Hepatocyte (in vitro differentiated cells): ENCODE results near the gene ZBTB33. TPM values are rescaled to one million over a fixed set of nuclear protein-coding genes. Genes with fewer than 3 reads are reported as not detected.

Experiments used
- DNase-seq: peaks from one replicate; pipeline ENCODE4 v3.0.0-alpha.2; 2016; ENCODE audit warnings: low spot score
- H2AFZ ChIP-seq: fragments of 200-600 bp; sonication (generic); 2 replicates; pipeline ENCODE4 v1.6.0; 2016; ENCODE audit warnings: antibody characterized with exemption, mild to moderate bottlenecking
- H3K27ac ChIP-seq: fragments of 200-600 bp; sonication (generic); 2 replicates; pipeline ENCODE4 v1.5.1; 2016; ENCODE audit warnings: mild to moderate bottlenecking
- H3K27me3 ChIP-seq: fragments of 200-600 bp; sonication (generic); 2 replicates; pipeline ENCODE4 v1.6.1; 2016
- H3K36me3 ChIP-seq: fragments of 200-600 bp; sonication (generic); replicated peaks from 2 replicates; pipeline ENCODE4 v1.5.1; 2016; ENCODE audit warnings: low read depth; ENCODE audit not compliant: insufficient read depth
- H3K4me1 ChIP-seq: fragments of 200-600 bp; sonication (generic); 2 replicates; pipeline ENCODE4 v1.5.1; 2016; ENCODE audit warnings: mild to moderate bottlenecking, moderate library complexity; ENCODE audit not compliant: insufficient read depth
- H3K4me2 ChIP-seq: fragments of 200-600 bp; sonication (generic); 2 replicates; pipeline ENCODE4 v1.6.0; 2016
- H3K4me3 ChIP-seq: fragments of 200-600 bp; sonication (generic); 2 replicates; pipeline ENCODE4 v1.5.1; 2016; ENCODE audit warnings: mild to moderate bottlenecking
- H3K79me2 ChIP-seq: fragments of 200-600 bp; sonication (generic); 2 replicates; pipeline ENCODE4 v1.6.0; 2017; ENCODE audit warnings: mild to moderate bottlenecking
- H3K9me2 ChIP-seq: fragments of 200-600 bp; sonication (generic); replicated peaks from 2 replicates; pipeline ENCODE4 v1.6.0; 2017; ENCODE audit warnings: mild to moderate bottlenecking; ENCODE audit not compliant: insufficient read depth
- H3K9me3 ChIP-seq: fragments of 200-600 bp; sonication (generic); 2 replicates; pipeline ENCODE4 v1.5.1; 2016; ENCODE audit warnings: low read depth, mild to moderate bottlenecking
- H4K20me1 ChIP-seq: fragments of 200-600 bp; sonication (generic); 2 replicates; pipeline ENCODE4 v1.6.0; 2016; ENCODE audit warnings: mild to moderate bottlenecking; ENCODE audit not compliant: insufficient read depth, poor library complexity, severe bottlenecking
- CTCF ChIP-seq: fragments of 200-600 bp; sonication (generic); IDR thresholded peaks from 2 replicates; pipeline ENCODE4 v1.5.1; 2016; ENCODE audit warnings: antibody characterized with exemption, mild to moderate bottlenecking; ENCODE audit not compliant: poor library complexity
- EZH2 ChIP-seq: fragments of 200-600 bp; sonication (generic); IDR thresholded peaks from 2 replicates; pipeline ENCODE4 v1.6.1; 2016; ENCODE audit warnings: antibody characterized with exemption, mild to moderate bottlenecking, borderline replicate concordance
- EZH2phosphoT487 ChIP-seq: fragments of 200-600 bp; sonication (generic); IDR thresholded peaks from one replicate; pipeline ENCODE4 v1.6.1; 2018; ENCODE audit warnings: antibody characterized with exemption, mild to moderate bottlenecking, low read depth, moderate library complexity; ENCODE audit not compliant: unreplicated experiment, severe bottlenecking
- WGBS: methylation state at CpG from one replicate; pipeline ENCODE4 v1.1.6; 2016; ENCODE audit warnings: low lambda C conversion rate; ENCODE audit errors: missing lambda C conversion rate; 5-methylcytosine and 5-hydroxymethylcytosine counted together
- polyA plus RNA-seq: library from polyadenylated mRNA; unstranded; fragments of >200 nt; fragmentation: Nextera tagmentation; extraction: Ambion mirVana; gene quantifications from 2 replicates; pipeline ENCODE4 v1.2.1, GENCODE V29; 2016
- total RNA-seq: library from RNA; depleted of rRNA; stranded (reverse); fragments of >200 nt; gene quantifications from 2 replicates; pipeline ENCODE4 v1.2.3, GENCODE V29; 2014

ZBTB33 gene
- total and polyA plus RNA-seq, 2 experiments from 2014 or later: 5.5 to 25.2 TPM

- Histone ChIP-seq H3K36me3 (no peaks in the 10 kb centered on the region), H3K4me2 (no peak overlapping the region), H3K9me2 (no peaks in the 10 kb centered on the region), H2AFZ (no peak overlapping the region), H3K79me2 (no peaks in the 10 kb centered on the region), H3K9me3 (no peaks in the 10 kb centered on the region), H3K4me1 (no peaks in the 10 kb centered on the region), H3K27ac (no peak overlapping the region), H4K20me1 (no peaks in the 10 kb centered on the region), H3K27me3 (no peaks in the 10 kb centered on the region), H3K4me3 (no peak overlapping the region)
- DNase-seq: no peak
- WGBS: 70% methylated on average over 6 of the region's 6 CpGs
- no peak for TF ChIP-seq EZH2phosphoT487
- TF ChIP-seq CTCF: no peak
- no peak for TF ChIP-seq EZH2
Observed at GRCh38 chrX:120291211-120291610, 40.6 kb downstream of the ZBTB33 start.

- no peak overlapping the region for H2AFZ ChIP-seq
- H3K27me3 ChIP-seq: no peaks in the 10 kb centered on the region
- no peak overlapping the region for H3K27ac ChIP-seq
Observed at GRCh38 chrX:120293015-120293414, 42.4 kb downstream of the ZBTB33 start.

DNA sequence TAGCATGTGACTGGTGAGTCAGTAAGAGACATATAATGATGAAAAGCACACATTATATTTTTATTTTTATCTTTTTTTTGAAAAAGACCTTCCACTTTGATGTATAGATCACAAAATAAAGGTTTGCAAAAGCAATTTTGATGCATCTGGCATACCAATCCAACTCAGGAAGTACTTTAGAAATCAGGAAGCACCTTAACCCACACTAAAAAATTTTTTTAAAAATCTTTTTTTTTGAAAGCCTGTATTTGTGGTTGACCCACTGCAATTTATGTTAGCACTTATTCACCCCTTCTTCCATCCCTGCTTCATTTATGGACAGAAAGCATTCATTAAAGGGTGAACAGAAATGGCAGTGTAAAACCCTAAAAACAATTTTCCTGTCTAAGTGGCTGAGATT is 44.0 kb downstream of the ZBTB33 start:
- Histone ChIP-seq H3K9me3 (no peaks in the 10 kb centered on the region), H3K79me2 (no peaks in the 10 kb centered on the region), H3K27ac (no peak overlapping the region), H4K20me1 (no peaks in the 10 kb centered on the region), H3K4me3 (no peak overlapping the region), H3K27me3 (no peaks in the 10 kb centered on the region), H2AFZ (no peak overlapping the region), H3K9me2 (no peaks in the 10 kb centered on the region), H3K4me2 (no peak overlapping the region), H3K36me3 (no peaks in the 10 kb centered on the region), H3K4me1 (no peaks in the 10 kb centered on the region)
- DNase-seq: no peak
- no peak for TF ChIP-seq CTCF
- no peak for TF ChIP-seq EZH2phosphoT487
- TF ChIP-seq EZH2: no peak

More at GRCh38 chrX:120293015-120293414, 42.4 kb downstream of the ZBTB33 start:
- H3K4me3 ChIP-seq: no peak overlapping the region
- no peaks in the 10 kb centered on the region for H3K79me2 ChIP-seq
- DNase-seq: no peak
- no peaks in the 10 kb centered on the region for H3K9me2 ChIP-seq
- no peaks in the 10 kb centered on the region for H3K9me3 ChIP-seq
- no peak overlapping the region for H3K4me2 ChIP-seq
- no peaks in the 10 kb centered on the region for H3K36me3 ChIP-seq
- no peaks in the 10 kb centered on the region for H4K20me1 ChIP-seq
- TF ChIP-seq EZH2 (no peak), CTCF (no peak), EZH2phosphoT487 (no peak)
- no peaks in the 10 kb centered on the region for H3K4me1 ChIP-seq
- 59% methylated on average over 2 of the region's 2 CpGs for WGBS

DNA sequence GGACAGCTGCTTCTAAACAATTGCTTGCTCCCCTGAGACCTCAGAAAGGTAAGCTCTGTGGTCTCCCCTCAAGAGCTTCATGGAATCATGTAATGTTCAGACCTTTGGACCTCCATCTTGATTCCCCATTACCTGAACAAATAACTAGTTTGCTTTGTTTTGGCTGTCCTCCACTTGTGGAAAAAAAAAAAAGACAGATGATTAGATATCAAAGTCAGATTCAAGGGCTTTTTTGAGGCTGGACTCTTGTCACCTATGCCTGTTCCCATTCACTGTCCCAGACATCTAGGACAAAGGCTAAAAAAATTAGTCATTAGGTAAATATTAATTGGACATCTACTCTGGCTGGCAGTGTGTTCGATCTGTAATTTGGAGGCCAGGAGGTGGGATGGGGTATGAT is 47.3 kb downstream of the ZBTB33 start:
- H3K36me3 ChIP-seq: no peaks in the 10 kb centered on the region
- no peak overlapping the region for H3K4me2 ChIP-seq
- no peaks in the 10 kb centered on the region for H3K9me3 ChIP-seq
- H3K9me2 ChIP-seq: no peaks in the 10 kb centered on the region
- no peak for TF ChIP-seq EZH2phosphoT487
- no peak for TF ChIP-seq EZH2
- TF ChIP-seq CTCF: no peak
- no peak overlapping the region for H3K27ac ChIP-seq
- no peaks in the 10 kb centered on the region for H3K27me3 ChIP-seq
- H3K79me2 ChIP-seq: no peaks in the 10 kb centered on the region
- no peak overlapping the region for H3K4me3 ChIP-seq
- H4K20me1 ChIP-seq: no peaks in the 10 kb centered on the region
- WGBS: 60% methylated on average over 1 of the region's 1 CpG
- H2AFZ ChIP-seq: no peak overlapping the region
- no peaks in the 10 kb centered on the region for H3K4me1 ChIP-seq
- no peak for DNase-seq
